Measurements from ENCODE around the gene SMAGP. TPM values are rescaled to one million over a fixed set of nuclear protein-coding genes. Genes with fewer than 3 reads are reported as not detected.

Gene SMAGP
- total RNA-seq, 4 donors from 2014 or later = 2.0 to 10.2 (median 4.4) TPM

DNA sequence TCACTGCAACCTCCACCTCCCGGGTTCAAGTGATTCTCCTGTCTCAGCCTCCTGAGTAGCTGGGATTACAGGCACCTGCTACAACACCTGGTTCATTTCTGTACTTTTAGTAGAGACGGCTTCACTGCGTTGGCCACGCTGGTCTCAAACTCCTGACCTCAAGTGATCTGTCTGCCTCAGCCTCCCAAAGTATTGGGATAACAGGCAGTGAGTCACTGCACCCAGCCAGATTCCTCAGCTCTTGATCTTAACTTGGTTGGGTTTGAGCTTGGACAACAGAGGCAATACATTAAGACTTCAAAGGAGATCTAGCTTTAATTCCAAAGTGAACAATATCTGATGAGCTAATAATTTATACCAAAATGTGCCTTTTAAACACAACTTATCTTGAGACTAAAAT, 25.9 kb downstream of the SMAGP start:
- no peaks in the 10 kb centered on the region for H3K9me3 ChIP-seq
- H3K36me3 ChIP-seq = peaks cover 5 to 59% (median 19%) of the 10 kb centered on the region in 3 donors
- 92 to 96% methylated on average over 4 of the region's 4 CpGs for WGBS, 2 donors
- H3K27ac ChIP-seq = no peak overlapping the region
- TF ChIP-seq, protein P1, sequence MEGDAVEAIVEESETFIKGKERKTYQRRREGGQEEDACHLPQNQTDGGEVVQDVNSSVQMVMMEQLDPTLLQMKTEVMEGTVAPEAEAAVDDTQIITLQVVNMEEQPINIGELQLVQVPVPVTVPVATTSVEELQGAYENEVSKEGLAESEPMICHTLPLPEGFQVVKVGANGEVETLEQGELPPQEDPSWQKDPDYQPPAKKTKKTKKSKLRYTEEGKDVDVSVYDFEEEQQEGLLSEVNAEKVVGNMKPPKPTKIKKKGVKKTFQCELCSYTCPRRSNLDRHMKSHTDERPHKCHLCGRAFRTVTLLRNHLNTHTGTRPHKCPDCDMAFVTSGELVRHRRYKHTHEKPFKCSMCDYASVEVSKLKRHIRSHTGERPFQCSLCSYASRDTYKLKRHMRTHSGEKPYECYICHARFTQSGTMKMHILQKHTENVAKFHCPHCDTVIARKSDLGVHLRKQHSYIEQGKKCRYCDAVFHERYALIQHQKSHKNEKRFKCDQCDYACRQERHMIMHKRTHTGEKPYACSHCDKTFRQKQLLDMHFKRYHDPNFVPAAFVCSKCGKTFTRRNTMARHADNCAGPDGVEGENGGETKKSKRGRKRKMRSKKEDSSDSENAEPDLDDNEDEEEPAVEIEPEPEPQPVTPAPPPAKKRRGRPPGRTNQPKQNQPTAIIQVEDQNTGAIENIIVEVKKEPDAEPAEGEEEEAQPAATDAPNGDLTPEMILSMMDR (IDR thresholded peaks at IDR 0.05) = no peak
- no peak for TF ChIP-seq POLR2A (IDR thresholded peaks at IDR 0.05)
- no peak for TF ChIP-seq EP300 (IDR thresholded peaks at IDR 0.05)
- peaks cover 0 to 60% (median 24%) of the 10 kb centered on the region in 4 donors for H3K4me1 ChIP-seq
- no peak for DNase-seq (ENCODE audit: low spot score in 2 of 2)
- H3K27me3 ChIP-seq = no peaks in the 10 kb centered on the region
- no peak overlapping the region for H3K4me3 ChIP-seq

DNA sequence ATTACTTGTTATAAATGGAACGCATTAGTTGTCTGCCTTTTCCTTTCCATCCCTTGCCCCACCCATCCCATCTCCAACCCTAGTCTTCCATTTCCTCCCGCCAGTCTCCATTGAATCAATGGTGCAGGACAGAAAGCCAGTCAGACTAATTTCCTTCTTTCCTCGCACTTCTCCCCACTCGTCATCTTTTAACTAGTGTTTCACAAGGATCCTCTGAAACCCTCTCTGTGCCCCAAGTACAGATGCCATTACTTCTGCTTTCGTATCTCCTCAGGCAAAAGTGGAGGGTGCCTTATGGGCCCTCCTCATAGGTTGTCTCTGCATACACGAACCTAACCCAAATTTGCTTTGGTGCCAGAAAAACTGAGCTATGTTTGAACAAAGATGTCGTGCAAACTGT, 27.3 kb downstream of the SMAGP start:
- H3K36me3 ChIP-seq = peaks cover 5 to 59% (median 19%) of the 10 kb centered on the region in 3 donors
- no peak overlapping the region for H3K27ac ChIP-seq
- H3K4me1 ChIP-seq = peaks cover 0 to 65% (median 24%) of the 10 kb centered on the region in 4 donors
- H3K9me3 ChIP-seq = no peaks in the 10 kb centered on the region
- TF ChIP-seq POLR2A (IDR thresholded peaks at IDR 0.05) (no peak), EP300 (IDR thresholded peaks at IDR 0.05) (no peak)
- TF ChIP-seq, protein P1 (IDR thresholded peaks at IDR 0.05) = no peak
- WGBS, 2 donors = 67 to 69% methylated on average over 7 of the region's 7 CpGs
- no peak for DNase-seq (ENCODE audit: low spot score in 2 of 2)
- no peaks in the 10 kb centered on the region for H3K27me3 ChIP-seq
- no peak overlapping the region for H3K4me3 ChIP-seq

DNA sequence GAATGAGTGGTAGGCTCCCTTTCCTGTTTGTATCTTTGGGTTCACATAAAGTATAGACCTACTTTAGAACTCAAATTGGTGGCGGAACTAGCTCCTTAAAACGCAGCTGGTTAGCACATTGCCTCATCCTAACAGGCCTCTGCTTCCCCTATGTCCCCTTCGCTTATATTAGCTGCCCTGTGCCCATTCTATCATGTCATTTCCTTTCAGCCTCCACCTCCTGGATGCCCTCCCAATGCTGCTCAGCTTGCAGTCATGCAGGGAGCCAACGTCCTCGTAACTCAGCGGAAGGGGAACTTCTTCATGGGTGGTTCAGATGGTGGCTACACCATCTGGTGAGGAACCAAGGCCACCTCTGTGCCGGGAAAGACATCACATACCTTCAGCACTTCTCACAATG, 28.1 kb downstream of the SMAGP start:
- Histone ChIP-seq H3K36me3 (peaks cover 5 to 59% (median 19%) of the 10 kb centered on the region in 3 donors), H3K4me1 (peaks cover 0 to 60% (median 20%) of the 10 kb centered on the region in 4 donors), H3K27ac (no peak overlapping the region), H3K27me3 (no peaks in the 10 kb centered on the region), H3K4me3 (no peak overlapping the region), H3K9me3 (no peaks in the 10 kb centered on the region)
- 68 to 89% methylated on average over 7 of the region's 7 CpGs for WGBS, 2 donors
- DNase-seq (ENCODE audit: low spot score in 2 of 2) = no peak
- TF ChIP-seq EP300 (IDR thresholded peaks at IDR 0.05) = peak in 1 of 2 donors; percentile 15
- no peak for TF ChIP-seq POLR2A (IDR thresholded peaks at IDR 0.05)
- TF ChIP-seq, protein P1 (IDR thresholded peaks at IDR 0.05) = no peak

DNA sequence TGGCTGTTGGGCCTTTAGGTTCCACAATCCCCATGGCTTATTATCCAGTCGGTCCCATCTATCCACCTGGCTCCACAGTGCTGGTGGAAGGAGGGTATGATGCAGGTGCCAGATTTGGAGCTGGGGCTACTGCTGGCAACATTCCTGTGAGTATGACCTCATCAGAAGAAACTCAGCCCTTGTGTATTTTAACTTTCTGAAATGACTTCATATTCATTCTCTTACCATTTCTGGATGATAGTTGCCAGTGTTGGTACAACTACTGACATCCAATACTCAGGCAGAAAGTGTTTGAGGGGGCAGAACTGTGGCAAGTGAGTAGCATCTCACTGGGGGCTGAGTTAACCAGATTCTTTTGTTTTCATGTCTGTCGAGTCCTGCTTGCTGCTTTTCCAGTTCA, 29.2 kb downstream of the SMAGP start:
- no peak for DNase-seq (ENCODE audit: low spot score in 2 of 2)
- H3K4me3 ChIP-seq = no peak overlapping the region
- H3K27me3 ChIP-seq = no peaks in the 10 kb centered on the region
- H3K27ac ChIP-seq = no peak overlapping the region
- H3K9me3 ChIP-seq = no peaks in the 10 kb centered on the region
- peaks cover 0 to 48% (median 16%) of the 10 kb centered on the region in 4 donors for H3K4me1 ChIP-seq
- peaks cover 5 to 57% (median 19%) of the 10 kb centered on the region in 3 donors for H3K36me3 ChIP-seq
- 72 to 79% methylated on average over 2 of the region's 2 CpGs for WGBS, 2 donors
- TF ChIP-seq, protein P1 (IDR thresholded peaks at IDR 0.05) = no peak
- TF ChIP-seq POLR2A (IDR thresholded peaks at IDR 0.05) (no peak), EP300 (IDR thresholded peaks at IDR 0.05) (no peak)

DNA sequence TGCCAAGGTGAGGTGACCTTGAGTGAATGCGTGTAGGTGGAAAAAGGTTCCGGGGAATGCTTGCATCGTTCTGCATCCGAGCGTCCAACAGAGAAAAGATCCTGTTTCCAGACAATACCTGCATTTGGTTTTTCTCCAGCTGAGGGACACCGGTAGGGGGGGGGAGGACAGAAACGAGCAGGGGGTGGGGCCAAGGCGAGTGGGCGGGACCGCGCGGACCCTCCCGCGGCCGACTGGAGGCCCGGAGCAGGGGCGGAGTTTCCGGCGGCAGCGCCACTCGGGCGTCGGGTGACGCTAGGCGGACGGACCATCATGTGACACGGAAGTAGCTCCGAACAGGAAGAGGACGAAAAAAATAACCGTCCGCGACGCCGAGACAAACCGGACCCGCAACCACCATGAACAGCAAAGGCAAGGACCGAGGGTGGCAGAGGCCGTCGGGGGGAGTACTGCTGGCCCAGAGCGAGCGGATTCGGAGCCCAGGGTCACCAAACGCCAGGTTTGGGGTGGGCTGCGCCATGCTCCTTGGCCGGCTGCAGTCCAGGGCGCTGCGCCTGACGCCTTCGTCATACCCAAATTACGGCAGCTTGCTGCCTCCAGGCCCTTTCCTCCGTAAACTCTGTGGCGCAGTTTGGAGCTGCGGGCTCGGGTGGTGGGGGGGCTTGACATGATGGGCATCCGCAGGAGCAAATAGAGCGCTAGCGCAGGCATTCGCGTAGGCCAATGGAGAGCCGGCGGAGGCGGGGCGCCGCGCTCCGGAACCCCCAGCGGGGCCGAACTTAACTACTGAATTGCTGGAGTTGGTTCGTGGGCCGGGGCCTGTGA, 31.5 kb downstream of the SMAGP start, which contains the start of gene DAZAP2:
DAZAP2 (plus strand) TSS at position 317 of the 825 bp plus-strand sequence; CDS start at position 399, 82 bp downstream.
- H3K27ac ChIP-seq = peak within 1 kb of the TSS; percentile 100
- DNase-seq (ENCODE audit: low spot score in 2 of 2) = peak; percentile 88
- no peaks in the 10 kb centered on the region for H3K9me3 ChIP-seq
- TF ChIP-seq EP300 (IDR thresholded peaks at IDR 0.05) (peak; percentile 63 to 98), POLR2A (IDR thresholded peaks at IDR 0.05) (peak; percentile 90 to 96)
- TF ChIP-seq, protein P1 (IDR thresholded peaks at IDR 0.05) = peak; percentile 8 to 47 (median 18)
- H3K4me1 ChIP-seq = peaks cover 0 to 42% (median 16%) of the 10 kb centered on the region in 4 donors
- WGBS, 2 donors = 1% methylated on average over 50 to 58 of the region's 70 CpGs
- peaks cover 5 to 37% (median 19%) of the 10 kb centered on the region in 3 donors for H3K36me3 ChIP-seq
- H3K27me3 ChIP-seq = no peaks in the 10 kb centered on the region
- peak within 1 kb of the TSS; percentile 96 to 100 (median 98) for H3K4me3 ChIP-seq

Data from tibial nerve (tissue), 4 donors.